GM19351 (cell line): ENCODE measurements around the gene PRDM16.
"Not testable (repeated sequence)": the region's sequence is repeated elsewhere in the genome, so short reads cannot be mapped to it uniquely, and the experiment has no call there.

ENCODE experiments used
- ATAC-seq: cut with Tn5 transposase; IDR thresholded peaks from one replicate; pipeline ENCODE4 v1.9.1; 2021; ENCODE audit warnings: mild to moderate bottlenecking, moderate library complexity; ENCODE audit not compliant: unreplicated experiment

The PRDM16 gene

DNA sequence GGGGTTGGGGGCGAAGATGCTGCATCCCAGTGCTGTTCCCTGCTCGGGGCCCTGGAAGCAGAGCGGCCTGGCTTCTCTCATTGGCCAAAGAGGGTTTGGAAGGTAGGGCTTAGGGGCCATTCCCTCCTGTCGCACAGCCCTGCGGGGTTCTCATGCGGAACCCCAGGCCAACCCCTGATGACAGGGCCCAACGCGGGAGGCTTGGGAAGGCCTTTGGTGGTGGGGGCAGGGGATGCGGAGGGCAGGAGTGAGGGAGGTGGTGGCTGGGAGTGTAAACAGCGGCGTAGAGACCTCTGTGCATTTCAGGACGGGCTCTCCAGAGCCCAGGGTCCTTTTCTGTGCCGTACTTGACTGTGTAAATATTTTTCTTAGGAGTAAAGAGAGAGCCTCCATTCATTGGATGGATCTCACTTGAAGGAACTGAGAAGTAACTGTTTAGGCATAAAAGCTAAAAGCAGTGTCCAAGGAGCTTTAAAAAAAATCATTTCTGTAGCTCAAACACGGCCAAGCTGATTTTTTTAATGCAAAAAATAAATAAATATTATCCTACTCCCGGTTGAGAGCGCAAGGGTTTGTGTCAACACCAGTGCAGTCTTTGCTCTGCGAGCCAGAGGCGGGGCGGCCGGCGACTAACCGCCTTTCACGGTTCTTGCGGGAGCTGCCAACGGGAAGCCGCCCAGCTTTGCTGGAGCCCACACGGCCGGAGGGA lies 169.1 kb downstream of the PRDM16 start:
- no peak for ATAC-seq

DNA sequence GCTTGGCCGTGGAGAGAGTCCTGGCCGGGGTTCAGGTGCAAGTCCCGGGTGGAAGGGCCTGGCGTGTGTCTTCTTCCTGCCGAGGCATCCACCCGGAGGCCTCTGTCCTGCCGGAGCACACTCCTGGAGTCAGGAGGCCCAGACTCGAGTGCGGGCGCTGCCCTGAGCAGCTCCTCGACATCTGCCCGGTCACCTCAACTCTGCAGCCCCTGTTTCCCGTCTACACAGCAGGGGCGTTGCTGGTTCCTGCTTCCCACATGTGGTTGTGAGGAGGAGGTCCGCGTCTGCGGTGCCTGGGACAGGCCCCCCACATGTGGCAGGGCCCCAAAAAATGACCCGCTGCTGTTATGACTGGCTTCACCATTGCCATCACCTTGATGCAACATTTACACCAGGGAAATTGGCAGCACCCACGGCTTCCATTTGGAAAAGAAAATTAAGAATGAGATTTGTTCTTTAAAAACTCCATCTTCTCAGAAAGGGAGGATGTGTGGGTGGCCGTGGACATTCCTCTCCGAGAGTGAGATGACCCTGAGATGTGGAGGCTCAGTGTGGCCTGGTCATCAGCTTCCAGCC lies 169.8 kb downstream of the PRDM16 start:
- no peak for ATAC-seq

DNA sequence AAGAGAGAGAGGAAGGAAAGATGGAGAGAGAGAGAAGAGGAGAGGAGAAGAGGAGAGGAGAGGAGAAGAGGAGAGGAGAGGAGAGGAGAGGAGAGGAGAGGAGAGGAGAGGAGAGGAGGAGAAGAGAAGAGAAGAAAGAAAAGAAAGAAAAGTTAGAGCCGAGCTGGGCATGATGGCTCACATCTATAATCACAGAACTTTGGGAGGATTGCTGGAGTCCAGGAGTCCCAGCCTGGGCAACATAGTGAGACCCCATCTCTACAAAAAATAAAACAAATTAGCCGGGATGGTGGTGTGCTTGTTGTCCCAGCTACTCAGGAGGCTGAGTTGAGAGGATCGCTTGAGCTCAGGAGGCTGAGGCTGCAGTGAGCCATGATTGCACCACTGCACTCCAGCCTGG lies 171.0 kb downstream of the PRDM16 start:
- ATAC-seq: not testable (repeated sequence)

DNA sequence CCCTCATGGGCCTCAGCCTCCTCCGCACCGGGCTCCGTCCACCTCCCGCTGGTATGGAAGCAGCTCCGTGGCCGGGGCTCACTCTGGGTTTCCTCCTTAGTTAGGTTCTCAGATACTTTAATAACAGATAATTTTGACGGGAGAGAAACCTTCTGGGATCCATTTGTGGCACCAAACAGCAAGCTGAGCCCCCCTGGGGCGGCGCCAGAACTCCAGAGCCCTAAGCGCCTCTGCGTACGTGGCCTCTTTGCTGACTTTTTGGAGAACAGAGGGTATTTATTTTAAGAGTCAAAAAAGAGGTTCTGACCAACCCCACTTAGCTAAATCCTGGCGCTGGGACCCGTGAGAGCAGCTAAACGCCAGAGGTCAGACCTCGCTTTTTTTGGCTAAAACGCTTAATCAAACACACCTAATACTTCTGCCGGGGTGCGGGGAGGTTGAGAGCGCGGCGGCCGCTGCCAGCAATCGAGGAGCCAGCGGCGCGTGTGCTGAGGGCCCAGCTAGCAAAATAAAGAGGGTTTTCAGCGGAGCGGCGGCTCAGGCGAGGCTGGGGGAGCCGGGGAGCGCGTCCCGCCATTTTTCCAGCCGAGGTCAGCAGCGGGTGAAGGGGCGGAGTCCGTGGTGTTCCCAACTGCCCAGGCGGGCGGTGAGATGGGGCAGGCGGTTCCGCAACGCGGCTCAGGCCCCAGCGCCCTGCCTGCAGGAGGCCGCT lies 171.7 kb downstream of the PRDM16 start:
- no peak for ATAC-seq

DNA sequence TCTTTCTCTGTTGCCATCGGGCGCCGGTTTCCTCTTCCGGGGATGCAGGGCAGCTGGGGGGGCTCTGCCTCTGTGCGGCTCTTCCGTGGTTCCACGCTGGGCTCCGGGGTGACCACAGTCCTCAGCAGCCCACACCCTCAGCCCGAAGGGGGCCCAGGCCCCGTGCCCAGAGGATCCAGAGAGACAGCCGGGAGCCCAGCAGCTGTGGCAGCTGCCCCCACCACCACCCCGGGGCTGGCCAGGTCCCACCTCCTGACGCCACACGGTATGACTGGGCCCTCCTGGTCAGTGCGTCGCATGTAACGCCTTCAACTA lies 172.2 kb downstream of the PRDM16 start:
- no peak for ATAC-seq

DNA sequence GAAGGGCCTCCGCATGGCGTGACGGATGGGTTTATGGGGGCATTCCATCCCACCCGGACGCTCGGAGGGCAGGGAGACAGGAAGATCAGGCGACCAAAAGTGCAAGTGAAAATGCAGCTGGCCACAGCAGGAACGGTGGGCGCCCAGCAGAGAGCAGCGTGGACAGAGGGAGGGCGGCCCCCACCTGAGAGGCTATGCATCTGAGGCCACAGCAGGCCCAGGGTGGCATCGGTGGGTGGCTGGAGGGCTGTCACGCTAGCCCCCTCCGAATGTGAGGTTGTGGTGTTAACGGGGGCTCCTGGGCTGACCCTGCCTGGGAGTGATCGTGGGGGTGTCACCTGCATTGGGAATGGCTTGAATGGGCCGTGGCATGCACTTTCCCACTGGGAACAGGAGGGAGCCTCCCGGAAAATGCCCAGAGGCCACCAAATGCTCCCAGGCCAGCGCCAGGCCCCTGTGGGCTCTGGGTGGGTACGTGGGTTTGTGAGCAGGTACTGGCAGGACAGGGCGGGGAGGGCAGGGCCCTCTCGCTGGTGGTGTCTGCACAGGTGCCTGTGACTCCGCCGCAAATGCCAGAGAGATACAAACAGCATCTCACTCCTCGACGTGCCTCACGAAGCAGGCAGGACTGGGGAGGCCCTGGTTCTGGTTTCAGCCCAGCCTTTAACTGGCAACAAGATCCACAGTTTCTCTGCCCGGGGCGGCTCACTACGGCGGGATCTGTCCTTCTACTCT lies 172.8 kb downstream of the PRDM16 start:
- no peak for ATAC-seq

DNA sequence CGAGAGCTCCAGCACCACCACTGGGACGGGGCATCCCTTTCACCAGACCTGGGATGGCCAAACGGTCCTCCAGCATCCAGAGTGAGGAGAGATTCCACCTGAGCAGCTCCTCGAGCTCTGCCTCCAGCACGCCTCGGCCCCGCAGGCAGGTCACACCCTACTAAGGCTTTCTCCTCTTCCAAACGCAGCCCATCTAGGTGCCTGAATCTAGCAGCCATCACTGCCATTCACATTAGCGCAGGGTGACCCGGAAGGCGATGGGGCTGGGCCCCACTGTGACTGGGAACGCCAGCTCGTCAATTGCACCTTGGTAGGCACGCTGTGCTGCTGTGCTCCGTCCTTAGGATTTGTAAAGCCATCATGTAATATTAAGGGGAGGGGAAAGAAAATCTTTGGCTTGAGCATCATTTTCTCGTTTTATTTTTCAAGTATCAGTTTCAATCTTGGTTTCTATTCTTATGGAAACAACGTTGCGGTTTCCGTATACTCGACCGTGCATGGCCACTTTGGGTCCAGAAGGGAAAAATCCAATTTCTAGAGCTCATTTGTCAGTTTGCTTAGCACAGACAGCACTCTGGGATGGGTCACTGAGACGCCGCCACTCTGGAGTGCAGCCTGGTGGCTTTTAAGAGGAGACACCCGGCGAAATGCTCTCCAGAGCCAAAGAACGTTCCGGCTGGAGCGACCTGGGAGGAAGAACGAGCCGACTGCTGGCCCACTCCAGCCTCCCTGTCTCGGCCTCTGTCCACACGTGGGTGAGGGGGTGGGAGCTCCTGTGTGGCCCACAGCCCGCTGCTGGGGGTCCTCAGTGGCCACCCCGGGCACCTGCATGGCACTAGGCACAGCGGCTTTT lies 173.6 kb downstream of the PRDM16 start:
- ATAC-seq: no peak

DNA sequence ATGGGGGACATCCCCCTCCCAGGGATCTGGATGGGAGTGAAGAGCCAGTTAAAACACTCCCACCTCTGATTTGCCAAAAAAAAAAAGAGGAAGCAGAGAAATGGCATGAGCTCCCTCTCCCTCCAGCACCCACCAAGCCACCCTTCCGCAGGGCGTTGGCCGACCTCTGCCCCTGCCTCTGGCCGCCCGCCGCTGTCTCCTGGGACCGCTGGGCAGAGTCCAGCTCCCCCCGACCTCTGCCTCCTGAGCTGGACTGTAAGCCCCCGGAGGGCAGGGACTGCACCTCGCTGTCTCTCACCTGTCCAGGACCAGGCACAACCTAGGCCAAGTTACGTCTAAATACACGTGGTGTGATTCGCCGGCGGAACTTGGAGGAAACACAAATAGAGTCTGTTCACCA lies 174.3 kb downstream of the PRDM16 start:
- ATAC-seq: no peak

DNA sequence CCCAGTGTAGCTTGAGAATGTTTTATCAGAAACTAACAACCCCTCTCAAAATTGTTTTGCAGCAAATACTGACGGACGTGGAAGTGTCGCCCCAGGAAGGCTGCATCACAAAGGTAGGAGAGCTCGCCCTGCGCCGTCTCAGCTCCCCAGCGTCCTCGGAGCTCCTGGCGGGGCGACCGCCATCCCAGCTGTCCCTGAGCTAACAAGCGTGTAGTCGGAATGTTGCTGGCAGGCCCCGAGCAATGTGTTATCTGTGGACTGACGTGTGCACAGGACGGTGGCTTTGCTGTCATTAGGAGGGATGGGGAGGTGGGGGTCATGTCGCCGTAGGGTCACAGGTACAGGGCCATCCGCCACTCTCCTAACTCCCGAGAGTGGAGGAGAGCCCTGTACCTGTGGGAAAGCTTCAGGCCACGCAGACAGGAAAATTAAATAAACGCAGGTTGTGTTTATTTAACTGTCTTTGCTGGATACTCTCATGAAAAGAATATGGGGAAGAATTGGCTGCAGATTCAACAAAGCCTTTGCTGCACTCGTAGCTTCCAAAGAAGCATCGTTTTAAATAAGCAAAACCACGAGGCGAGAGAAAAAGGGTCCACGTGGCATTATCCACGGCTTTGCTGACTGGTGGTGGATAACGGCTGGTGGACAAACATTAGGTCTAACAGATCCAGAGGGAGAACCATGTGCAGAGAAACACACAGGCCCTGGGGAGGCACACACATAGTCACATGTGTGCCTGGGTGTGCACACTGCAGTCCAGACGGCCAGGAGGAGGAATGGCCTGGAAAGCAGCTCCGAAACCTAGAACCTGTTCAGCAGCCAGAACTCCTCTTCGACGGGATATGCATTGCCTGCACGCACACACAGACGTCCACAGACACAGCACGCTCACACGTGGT lies 175.3 kb downstream of the PRDM16 start:
- no peak for ATAC-seq

DNA sequence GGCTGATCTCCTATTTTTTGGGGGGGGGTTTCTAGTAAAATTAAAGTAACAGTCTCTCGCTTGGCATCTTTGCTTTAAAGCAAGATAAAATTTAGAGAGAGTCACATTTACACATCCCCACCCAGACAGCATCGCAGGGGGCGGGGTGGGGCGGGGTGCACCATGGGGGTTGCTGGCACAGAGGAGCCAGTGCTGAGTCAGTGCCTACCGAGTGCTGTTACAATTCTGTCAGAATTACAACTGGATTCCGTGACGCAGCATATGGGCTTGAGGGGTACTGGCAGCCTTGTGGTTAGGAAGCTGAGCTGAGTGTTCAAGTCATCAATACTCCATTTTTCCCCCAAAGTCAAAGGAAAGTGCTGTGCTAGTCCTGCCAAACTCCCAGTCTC lies 175.9 kb downstream of the PRDM16 start:
- no peak for ATAC-seq

DNA sequence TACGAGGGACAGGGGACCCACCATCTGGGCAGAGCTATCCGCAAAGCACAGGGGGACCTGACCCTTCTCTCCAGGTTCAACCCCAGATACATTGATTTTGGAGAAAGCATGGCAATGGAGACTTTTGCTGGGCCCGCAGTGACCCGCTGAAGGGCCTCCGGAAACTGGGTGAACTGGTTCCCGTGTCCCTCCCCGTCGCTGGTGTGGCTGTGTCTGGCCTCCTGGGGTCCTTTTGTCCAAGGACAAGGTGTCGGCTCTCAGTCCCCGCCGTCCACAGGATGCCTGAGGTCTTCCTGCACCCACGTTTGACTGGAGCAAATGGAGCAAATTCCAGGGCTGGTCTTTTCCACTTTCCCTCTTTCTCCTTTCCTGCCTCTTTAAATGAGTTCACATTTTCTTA lies 176.3 kb downstream of the PRDM16 start:
- no peak for ATAC-seq

DNA sequence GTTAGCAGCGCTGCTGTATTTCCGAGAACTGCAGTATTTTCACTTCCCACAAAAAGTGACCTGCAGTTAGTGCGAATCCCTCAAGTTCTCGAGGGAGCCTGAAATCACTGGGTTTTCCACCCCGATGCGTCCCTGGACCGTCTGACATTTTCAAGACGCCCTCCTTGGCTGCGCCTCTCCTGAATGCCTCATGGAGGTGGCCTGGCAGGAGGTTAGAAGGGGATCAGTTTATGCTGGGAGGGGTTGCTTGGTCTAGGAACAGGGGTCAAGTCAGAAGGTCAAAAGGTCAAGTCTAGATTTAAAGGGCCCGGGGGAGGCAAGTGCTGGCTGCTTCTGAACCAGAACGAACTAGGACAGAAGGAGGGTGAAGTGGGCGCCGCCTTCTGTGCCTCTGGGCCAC lies 176.8 kb downstream of the PRDM16 start:
- no peak for ATAC-seq

DNA sequence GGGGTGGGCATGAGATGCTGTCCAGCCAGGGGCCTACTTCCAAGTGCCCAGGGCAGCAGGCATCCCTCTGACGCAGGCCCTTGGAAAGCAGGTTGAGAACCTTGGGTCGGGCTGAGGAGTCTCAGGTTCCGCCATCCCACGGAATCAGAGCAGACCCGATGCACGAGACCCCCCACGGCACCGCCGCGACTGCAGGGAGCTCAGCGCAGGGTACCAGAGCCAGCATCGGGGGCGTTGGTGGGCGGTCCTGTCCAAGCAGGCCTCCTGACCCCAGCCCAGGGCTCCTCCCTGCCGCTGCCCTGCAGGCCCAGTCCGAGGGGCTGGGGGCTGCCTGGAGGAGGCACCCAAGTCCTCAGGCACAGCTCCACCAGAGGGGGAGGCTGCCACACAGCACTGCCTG lies 177.2 kb downstream of the PRDM16 start:
- ATAC-seq: no peak

DNA sequence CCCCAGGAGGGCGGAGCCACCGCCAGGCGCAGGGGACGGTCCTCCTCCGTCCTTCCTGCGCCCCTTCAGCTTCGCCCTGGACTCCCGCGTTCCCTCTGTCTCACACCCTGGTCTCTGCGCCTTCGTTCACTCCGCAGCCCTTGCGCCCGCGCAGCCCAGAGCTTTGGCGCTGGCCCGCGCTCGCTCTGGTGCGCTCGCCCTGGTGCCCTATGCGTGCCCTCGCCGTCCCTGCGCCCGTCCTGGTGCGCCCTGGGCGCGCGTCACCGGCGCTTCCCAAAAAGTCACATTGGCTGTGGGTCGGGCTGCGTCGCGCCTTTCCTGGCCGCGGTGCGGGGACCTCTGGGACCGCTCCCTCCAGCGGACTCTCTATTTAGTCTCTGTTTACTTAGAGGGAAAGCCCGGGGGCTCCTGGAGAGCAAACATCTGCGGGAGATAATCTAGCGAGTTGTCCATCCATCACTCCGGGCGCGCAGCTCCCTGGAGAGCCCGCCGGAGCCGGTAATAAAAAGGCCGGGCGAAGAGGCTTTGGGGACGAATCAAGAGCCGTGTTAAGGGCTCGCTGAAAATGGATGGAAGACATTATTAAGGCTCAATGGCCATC lies 178.6 kb downstream of the PRDM16 start:
- no peak for ATAC-seq

DNA sequence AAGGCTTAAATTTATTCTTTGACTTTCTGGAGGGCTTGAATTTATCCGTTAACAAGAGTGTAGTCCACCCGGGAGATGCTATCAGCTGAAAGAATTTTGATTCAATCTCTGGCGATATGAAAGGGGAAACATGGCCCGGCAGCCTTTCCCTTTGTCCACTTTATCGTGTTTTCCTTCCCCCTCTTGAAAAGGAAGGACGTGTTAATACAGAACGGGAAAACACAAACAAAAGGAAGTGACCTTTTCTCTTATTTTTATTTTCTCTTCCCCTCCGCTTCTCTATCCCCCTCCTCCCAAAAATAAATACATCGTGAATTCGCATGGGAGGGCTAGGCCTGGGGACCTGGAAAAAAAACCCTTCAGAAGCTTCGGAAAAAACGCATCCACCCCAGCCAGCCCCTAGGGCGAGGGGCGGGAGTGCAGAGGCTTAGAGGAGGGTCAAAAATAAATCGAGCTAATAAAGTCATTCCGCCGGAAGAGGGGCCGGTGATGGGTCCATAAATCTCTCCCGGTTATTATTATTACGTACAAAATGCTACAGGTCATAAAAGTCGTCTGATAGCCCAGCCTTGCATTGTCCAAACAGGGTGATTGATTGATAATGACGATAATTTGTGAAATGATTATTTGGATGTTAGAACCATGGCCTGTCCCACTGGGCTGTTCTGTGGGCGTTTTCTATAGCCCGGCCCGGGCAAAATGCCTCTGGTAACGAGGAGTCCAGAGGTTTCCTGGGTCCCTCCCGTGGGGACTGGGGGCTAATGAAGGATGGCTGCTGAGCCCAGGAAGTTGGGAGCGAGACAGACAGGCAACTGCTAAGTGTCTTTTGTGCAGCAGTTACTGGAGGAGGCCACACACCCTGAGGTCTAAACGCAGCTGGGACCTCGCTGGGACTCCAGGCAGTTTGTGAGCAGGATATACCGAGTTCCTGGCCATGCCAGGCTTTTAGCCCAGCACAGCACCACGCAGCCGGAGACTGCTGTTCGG lies 179.4 kb downstream of the PRDM16 start:
- no peak for ATAC-seq

DNA sequence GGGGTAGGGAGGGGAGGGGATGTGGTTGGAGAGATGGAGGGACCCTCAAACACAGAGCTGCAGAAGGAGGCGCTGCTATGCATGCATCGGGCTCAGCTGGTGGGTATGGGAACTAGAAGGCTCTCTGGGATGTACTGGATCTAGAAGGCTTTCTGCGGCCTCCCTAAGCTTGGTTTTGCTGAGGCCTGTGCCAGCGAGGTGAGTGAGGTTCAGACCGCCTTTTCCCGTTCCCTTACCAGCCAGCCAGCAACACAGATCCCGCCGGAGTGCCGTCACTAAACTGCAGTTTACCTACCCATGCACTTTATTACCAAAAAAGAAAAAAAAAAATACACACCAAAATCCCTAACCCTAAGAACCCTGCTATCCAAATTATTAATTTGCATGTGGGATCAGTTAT lies 180.2 kb downstream of the PRDM16 start:
- ATAC-seq: no peak

DNA sequence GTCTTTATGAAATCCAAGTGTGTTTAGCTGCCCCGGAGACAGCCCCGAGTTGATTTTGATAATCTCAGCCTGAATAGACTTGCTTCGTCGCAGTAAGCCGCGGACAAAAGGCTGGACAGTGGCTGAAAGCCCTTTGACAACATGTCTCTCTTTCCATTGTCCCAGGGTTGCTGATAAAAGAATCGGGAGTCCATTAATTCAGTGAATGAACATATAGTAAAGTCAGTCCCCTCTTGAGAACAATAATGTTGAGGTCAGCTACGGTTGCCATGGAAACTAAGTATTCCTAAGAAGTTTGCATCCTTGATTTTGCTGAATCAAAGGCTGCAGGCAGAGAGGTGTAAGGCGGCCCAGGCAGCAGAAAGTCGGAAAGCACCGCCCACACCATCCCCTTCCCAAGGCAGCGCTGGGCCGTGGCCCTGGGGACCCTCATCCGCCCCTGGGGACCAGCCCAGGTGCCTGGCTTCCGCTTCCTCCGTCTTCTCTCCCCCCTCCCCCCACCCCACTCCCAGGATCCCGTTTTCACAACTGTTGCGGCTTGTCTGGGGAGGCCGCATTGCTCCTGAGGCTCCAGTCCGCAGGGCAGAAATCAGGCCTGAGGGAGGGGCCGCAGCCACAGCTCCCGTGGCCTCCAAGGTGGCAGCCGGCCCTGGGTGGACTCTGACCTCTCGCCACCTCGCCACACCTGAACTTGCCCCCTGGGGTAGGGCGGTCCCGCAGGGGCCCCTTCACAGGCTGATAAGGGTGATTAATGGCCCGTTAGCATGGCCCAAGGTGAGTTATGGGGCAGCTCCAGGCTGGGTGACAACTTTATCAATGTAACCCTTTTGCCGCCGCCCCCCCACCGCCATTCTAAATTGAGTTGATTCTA lies 180.9 kb downstream of the PRDM16 start:
- ATAC-seq: no peak
